A673 (cell line): ENCODE results near the gene GNG5. TPM values are rescaled to one million over a fixed set of nuclear protein-coding genes. Genes with fewer than 3 reads are reported as not detected.

Experiments used
- BruUV-seq: library from RNA; stranded (reverse); fragments of 400-500 nt; replicated peaks from 2 replicates; lab custom pipeline; 2021; lab: Mats Ljungman, UMichigan
- CTCF ChIA-PET: fragments of 300-600 bp; sonication (Branson Sonifier 250); formaldehyde crosslinking; loops from one replicate; lab custom pipeline; 2022; ENCODE audit warnings: antibody characterized with exemption; lab: Charles Lee
- POLR2A ChIA-PET: fragments of 300-600 bp; sonication (Branson Sonifier 250); formaldehyde crosslinking; loops from one replicate; lab custom pipeline; 2022; ENCODE audit warnings: antibody characterized with exemption; ENCODE audit not compliant: low non-redundant PET; lab: Charles Lee
- DNase-seq: peaks from one replicate; pipeline ENCODE4 v3.0.0-alpha.2; 2015; ENCODE audit warnings: low spot score
- H3K27ac ChIP-seq: fragments of 200-600 bp; sonication (generic); 2 replicates; pipeline ENCODE4 v1.5.1; 2016; ENCODE audit warnings: mixed run types, low read depth, mild to moderate bottlenecking, mixed read lengths, antibody characterized with exemption, low read length; ENCODE audit not compliant: poor library complexity, severe bottlenecking
- H3K27me3 ChIP-seq: fragments of 200-600 bp; sonication (generic); replicated peaks from 2 replicates; pipeline ENCODE4 v1.6.1; 2017; ENCODE audit warnings: mixed run types, low read depth, mild to moderate bottlenecking, mixed read lengths, antibody characterized with exemption, low read length; ENCODE audit not compliant: insufficient read depth, poor library complexity
- H3K36me3 ChIP-seq: fragments of 200-600 bp; sonication (generic); 2 replicates; pipeline ENCODE4 v1.6.1; 2016; ENCODE audit warnings: mixed run types, mild to moderate bottlenecking, mixed read lengths, antibody characterized with exemption, low read length; ENCODE audit not compliant: insufficient read depth, poor library complexity, severe bottlenecking
- H3K4me1 ChIP-seq: fragments of 200-600 bp; sonication (generic); 2 replicates; pipeline ENCODE4 v1.6.1; 2017; ENCODE audit warnings: mixed run types, mild to moderate bottlenecking, mixed read lengths, antibody characterized with exemption, low read length; ENCODE audit not compliant: insufficient read depth, poor library complexity, severe bottlenecking
- H3K4me3 ChIP-seq: fragments of 200-600 bp; sonication (generic); 2 replicates; pipeline ENCODE4 v1.5.1; 2016; ENCODE audit warnings: low read depth, mixed run types, mild to moderate bottlenecking, mixed read lengths, low read length; ENCODE audit not compliant: poor library complexity, severe bottlenecking
- H3K9me3 ChIP-seq: fragments of 200-600 bp; sonication (generic); 2 replicates; pipeline ENCODE4 v1.6.1; 2016; ENCODE audit warnings: mixed run types, low read depth, mild to moderate bottlenecking, mixed read lengths, antibody characterized with exemption, low read length; ENCODE audit not compliant: poor library complexity, severe bottlenecking
- EZH2 ChIP-seq: fragments of 200-600 bp; sonication (generic); IDR thresholded peaks from 2 replicates; pipeline ENCODE4 v1.6.1; 2017; ENCODE audit warnings: borderline replicate concordance, low read depth, mild to moderate bottlenecking, mixed read lengths, antibody characterized with exemption, low read length; ENCODE audit not compliant: poor library complexity, severe bottlenecking
- intact Hi-C: fragments of 100-400 bp; cut with micrococcal nuclease; formaldehyde crosslinking; loops from one replicate; pipeline ENCODE4 v1.10.0; 2022; ENCODE audit not compliant: unreplicated experiment
- total RNA-seq: library from RNA; stranded (reverse); gene quantifications from 2 replicates; pipeline ENCODE4 v1.2.3, GENCODE V29; 2021
- TF ChIP-seq, protein P1 (sequence below): fragments of 300-800, 200-600 bp; sonication (generic); conservative IDR thresholded peaks from 2 replicates; pipeline ENCODE4 v1.5.1; 2017; ENCODE audit warnings: low read depth, mild to moderate bottlenecking, antibody characterized with exemption, low read length, moderate library complexity, mixed read lengths

GNG5 gene
- total RNA-seq, 1 experiment from 2014 or later = 119 TPM

GRCh38 chr1:84506729-84507453 lies 510 bp upstream of the GNG5 start:
- Histone ChIP-seq H3K4me3 (peak overlapping the region; percentile 80), H3K27ac (peak overlapping the region; percentile 92), H3K4me1 (peaks cover 18% of the 10 kb centered on the region), H3K36me3 (no peaks in the 10 kb centered on the region), H3K27me3 (no peaks in the 10 kb centered on the region), H3K9me3 (peaks cover 8% of the 10 kb centered on the region)
- CTCF ChIA-PET = no interaction called here
- intact Hi-C loops = loop anchor here (2.0 kb wide), 1 partner anchor 114 kb away; no protein-coding TSS in a partner anchor
- no peak for TF ChIP-seq EZH2
- TF ChIP-seq, protein P1, sequence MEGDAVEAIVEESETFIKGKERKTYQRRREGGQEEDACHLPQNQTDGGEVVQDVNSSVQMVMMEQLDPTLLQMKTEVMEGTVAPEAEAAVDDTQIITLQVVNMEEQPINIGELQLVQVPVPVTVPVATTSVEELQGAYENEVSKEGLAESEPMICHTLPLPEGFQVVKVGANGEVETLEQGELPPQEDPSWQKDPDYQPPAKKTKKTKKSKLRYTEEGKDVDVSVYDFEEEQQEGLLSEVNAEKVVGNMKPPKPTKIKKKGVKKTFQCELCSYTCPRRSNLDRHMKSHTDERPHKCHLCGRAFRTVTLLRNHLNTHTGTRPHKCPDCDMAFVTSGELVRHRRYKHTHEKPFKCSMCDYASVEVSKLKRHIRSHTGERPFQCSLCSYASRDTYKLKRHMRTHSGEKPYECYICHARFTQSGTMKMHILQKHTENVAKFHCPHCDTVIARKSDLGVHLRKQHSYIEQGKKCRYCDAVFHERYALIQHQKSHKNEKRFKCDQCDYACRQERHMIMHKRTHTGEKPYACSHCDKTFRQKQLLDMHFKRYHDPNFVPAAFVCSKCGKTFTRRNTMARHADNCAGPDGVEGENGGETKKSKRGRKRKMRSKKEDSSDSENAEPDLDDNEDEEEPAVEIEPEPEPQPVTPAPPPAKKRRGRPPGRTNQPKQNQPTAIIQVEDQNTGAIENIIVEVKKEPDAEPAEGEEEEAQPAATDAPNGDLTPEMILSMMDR = no peak
- POLR2A ChIA-PET = interaction anchor here (0.5 kb wide), 1 partner anchor 20 kb away, joined by 3 read pairs; no protein-coding TSS in a partner anchor
- DNase-seq = no peak
- BruUV-seq = TSS peak; percentile 59

GRCh38 chr1:84505493-84506001 lies 834 bp downstream of the GNG5 start:
- Histone ChIP-seq H3K4me1 (peaks cover 18% of the 10 kb centered on the region), H3K4me3 (peak overlapping the region; percentile 80), H3K9me3 (peaks cover 8% of the 10 kb centered on the region), H3K36me3 (peaks cover 12% of the 10 kb centered on the region), H3K27me3 (no peaks in the 10 kb centered on the region), H3K27ac (peak overlapping the region; percentile 92)
- no TSS peak for BruUV-seq
- intact Hi-C loops = loop anchor here (2.0 kb wide), 1 partner anchor 115 kb away; no protein-coding TSS in a partner anchor
- ChIA-PET CTCF (no interaction called here), POLR2A (interaction anchor here (0.7 kb wide), 1 partner anchor 435 kb away, joined by 3 read pairs; no protein-coding TSS in a partner anchor)
- DNase-seq = no peak
- no peak for TF ChIP-seq EZH2
- TF ChIP-seq, protein P1 = no peak

GRCh38 chr1:84504580-84505492 lies 1.5 kb downstream of the GNG5 start:
- H3K4me3 ChIP-seq = peak overlapping the region; percentile 80
- TF ChIP-seq, protein P1 = no peak
- TF ChIP-seq EZH2 = no peak
- peaks cover 18% of the 10 kb centered on the region for H3K4me1 ChIP-seq
- peaks cover 8% of the 10 kb centered on the region for H3K9me3 ChIP-seq
- ChIA-PET CTCF (no interaction called here), POLR2A (interaction anchor here (0.7 kb wide), 1 partner anchor 1059 kb away, joined by 3 read pairs; no protein-coding TSS in a partner anchor)
- H3K27ac ChIP-seq = peak overlapping the region; percentile 92
- no peaks in the 10 kb centered on the region for H3K27me3 ChIP-seq
- TSS peak; percentile 40 for BruUV-seq
- peaks cover 20% of the 10 kb centered on the region for H3K36me3 ChIP-seq
- intact Hi-C loops = no loop called here
- peak; percentile 9 for DNase-seq
